Body of pancreas (tissue), 4 donors: ENCODE measurements around the gene C4B.
"Not testable (repeated sequence)": the region's sequence is repeated elsewhere in the genome, so short reads cannot be mapped to it uniquely, and the experiment has no call there.

Experiments
- POLR2A ChIP-seq, 3 donors: fragments of 450-650 bp; IDR thresholded peaks; one replicate each; pipeline ENCODE4 v1.6.1; 2016; ENCODE audit warnings: antibody characterized with exemption in 3 of 3, mild to moderate bottlenecking in 2 of 3
- TF ChIP-seq, protein P1 (sequence below), 7 experiments: fragments of 450-650 bp in 4 of 7; fragments of 200-600 bp in 3 of 7; sonication (generic) in 3 of 7; IDR thresholded peaks; one replicate each; pipeline ENCODE4 v1.5.1; 2016 to 2019; ENCODE audit warnings: antibody characterized with exemption in 7 of 7

DNA sequence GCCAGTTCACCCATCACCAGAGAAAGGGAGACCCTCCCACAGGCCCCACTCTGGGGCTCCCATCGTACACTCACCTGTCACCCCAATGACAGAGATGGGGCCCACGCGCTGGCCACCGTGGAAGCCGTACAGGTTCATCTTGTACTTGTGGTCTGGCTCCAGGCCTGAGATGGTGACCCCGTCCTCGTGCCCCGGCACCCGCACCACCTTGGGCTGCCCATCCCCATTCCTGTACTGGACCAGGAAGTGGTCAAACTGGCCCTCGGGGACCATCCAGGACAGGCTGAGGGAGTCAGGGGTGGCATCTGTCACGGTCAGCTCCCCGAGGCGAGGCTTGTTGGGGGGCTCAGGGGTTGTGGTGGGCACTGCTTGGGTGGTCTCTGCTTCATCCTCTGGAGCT is 38.7 kb downstream of the C4B start:
- TF ChIP-seq, protein P1, sequence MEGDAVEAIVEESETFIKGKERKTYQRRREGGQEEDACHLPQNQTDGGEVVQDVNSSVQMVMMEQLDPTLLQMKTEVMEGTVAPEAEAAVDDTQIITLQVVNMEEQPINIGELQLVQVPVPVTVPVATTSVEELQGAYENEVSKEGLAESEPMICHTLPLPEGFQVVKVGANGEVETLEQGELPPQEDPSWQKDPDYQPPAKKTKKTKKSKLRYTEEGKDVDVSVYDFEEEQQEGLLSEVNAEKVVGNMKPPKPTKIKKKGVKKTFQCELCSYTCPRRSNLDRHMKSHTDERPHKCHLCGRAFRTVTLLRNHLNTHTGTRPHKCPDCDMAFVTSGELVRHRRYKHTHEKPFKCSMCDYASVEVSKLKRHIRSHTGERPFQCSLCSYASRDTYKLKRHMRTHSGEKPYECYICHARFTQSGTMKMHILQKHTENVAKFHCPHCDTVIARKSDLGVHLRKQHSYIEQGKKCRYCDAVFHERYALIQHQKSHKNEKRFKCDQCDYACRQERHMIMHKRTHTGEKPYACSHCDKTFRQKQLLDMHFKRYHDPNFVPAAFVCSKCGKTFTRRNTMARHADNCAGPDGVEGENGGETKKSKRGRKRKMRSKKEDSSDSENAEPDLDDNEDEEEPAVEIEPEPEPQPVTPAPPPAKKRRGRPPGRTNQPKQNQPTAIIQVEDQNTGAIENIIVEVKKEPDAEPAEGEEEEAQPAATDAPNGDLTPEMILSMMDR (IDR thresholded peaks at IDR 0.05), result not testable (repeated sequence)
- TF ChIP-seq POLR2A (IDR thresholded peaks at IDR 0.05), result not testable (repeated sequence)
